Ovary (tissue), 3 donors: ENCODE measurements around the gene ATG3.

ENCODE experiments used
- POLR2A ChIP-seq: fragments of 450-650 bp; IDR thresholded peaks from one replicate; pipeline ENCODE4 v1.6.1; 2017; ENCODE audit warnings: antibody characterized with exemption, mild to moderate bottlenecking, moderate library complexity
- TF ChIP-seq, protein P1 (sequence below), 3 donors: fragments of 450-650 bp in 2 of 3; fragments of 200-600 bp in 1 of 3; IDR thresholded peaks; one replicate each; pipeline versions ENCODE4 v1.5.1 to v1.8.0; 2016 to 2022; ENCODE audit warnings: antibody characterized with exemption in 3 of 3, mild to moderate bottlenecking in 1 of 3
- donor health status: DM: no; HTN: no; CAD: no.

DNA sequence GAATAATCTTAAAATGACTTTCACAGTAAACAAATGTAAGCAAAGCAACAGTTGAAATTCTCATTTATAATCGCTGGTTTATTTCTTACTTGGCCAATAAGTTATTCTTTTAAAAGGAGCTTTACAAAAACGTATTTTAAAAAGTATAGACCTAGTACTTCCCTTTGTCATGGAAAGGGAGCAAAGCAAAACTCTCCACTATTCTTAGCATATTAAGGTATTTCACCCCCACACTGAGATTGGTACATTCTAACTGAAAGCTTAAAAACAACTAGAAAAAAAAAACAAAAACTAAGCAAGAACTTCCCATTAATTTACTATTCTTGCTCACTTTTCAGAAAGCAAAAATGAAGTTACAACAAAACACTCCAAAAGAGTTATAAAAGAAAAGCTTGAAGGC, 1.5 kb downstream of the ATG3 start:
- TF ChIP-seq, protein P1, sequence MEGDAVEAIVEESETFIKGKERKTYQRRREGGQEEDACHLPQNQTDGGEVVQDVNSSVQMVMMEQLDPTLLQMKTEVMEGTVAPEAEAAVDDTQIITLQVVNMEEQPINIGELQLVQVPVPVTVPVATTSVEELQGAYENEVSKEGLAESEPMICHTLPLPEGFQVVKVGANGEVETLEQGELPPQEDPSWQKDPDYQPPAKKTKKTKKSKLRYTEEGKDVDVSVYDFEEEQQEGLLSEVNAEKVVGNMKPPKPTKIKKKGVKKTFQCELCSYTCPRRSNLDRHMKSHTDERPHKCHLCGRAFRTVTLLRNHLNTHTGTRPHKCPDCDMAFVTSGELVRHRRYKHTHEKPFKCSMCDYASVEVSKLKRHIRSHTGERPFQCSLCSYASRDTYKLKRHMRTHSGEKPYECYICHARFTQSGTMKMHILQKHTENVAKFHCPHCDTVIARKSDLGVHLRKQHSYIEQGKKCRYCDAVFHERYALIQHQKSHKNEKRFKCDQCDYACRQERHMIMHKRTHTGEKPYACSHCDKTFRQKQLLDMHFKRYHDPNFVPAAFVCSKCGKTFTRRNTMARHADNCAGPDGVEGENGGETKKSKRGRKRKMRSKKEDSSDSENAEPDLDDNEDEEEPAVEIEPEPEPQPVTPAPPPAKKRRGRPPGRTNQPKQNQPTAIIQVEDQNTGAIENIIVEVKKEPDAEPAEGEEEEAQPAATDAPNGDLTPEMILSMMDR (IDR thresholded peaks at IDR 0.05): no peak
- TF ChIP-seq POLR2A: no peak
